Bronchial epithelial cell (primary cell): ENCODE data around the gene CHEK1. TPM values are rescaled to one million over a fixed set of nuclear protein-coding genes. Genes with fewer than 3 reads are reported as not detected.
"Not testable (repeated sequence)": the region's sequence is repeated elsewhere in the genome, so short reads cannot be mapped to it uniquely, and the experiment has no call there.

Experiments
- DNase-seq: peaks from one replicate; pipeline ENCODE4 v3.0.0-alpha.2; 2010; ENCODE audit warnings: low read depth
- FAIRE-seq: peaks from 2 replicates; lab custom pipeline; 2011; peaks lifted over from hg19 to GRCh38; lab: Jason Lieb, UNC
- H3K27me3 ChIP-seq: 2 replicates; pipeline ENCODE4 v1.5.1; 2011; ENCODE audit warnings: low read length; ENCODE audit not compliant: control insufficient read depth, insufficient read depth
- H3K36me3 ChIP-seq: 2 replicates; pipeline ENCODE4 v1.5.1; 2011; ENCODE audit warnings: low read length; ENCODE audit not compliant: control insufficient read depth, insufficient read depth
- H3K4me3 ChIP-seq: 2 replicates; pipeline ENCODE4 v1.5.1; 2011; ENCODE audit warnings: mild to moderate bottlenecking, low read depth, low read length, control low read depth
- CTCF ChIP-seq: IDR thresholded peaks from 2 replicates; pipeline ENCODE4 v1.5.1; 2011; ENCODE audit warnings: mild to moderate bottlenecking, moderate library complexity, low read length, control low read depth, inconsistent platforms; ENCODE audit not compliant: insufficient read depth, severe bottlenecking
- total RNA-seq: library from RNA; depleted of rRNA; stranded (reverse); fragments of >200 nt; gene quantifications from 2 replicates; pipeline ENCODE4 v1.2.1, GENCODE V29; 2014

The CHEK1 gene
- total RNA-seq, 1 donor from 2014 or later, result 4.7 TPM

- Histone ChIP-seq H3K4me3 (no peak overlapping the region), H3K27me3 (no peaks in the 10 kb centered on the region), H3K36me3 (no peaks in the 10 kb centered on the region)
- DNase-seq (no peak), FAIRE-seq (no peak)
- TF ChIP-seq CTCF, result no peak
Observed at GRCh38 chr11:125701018-125701610, 76.2 kb downstream of the CHEK1 start.

GRCh38 chr11:125701858-125702621 is 77.1 kb downstream of the CHEK1 start:
- TF ChIP-seq CTCF, result no peak
- Histone ChIP-seq H3K36me3 (no peaks in the 10 kb centered on the region), H3K27me3 (no peaks in the 10 kb centered on the region), H3K4me3 (no peak overlapping the region)
- no peak for DNase-seq
- no peak for FAIRE-seq

GRCh38 chr11:125704686-125705085 is 79.7 kb downstream of the CHEK1 start:
- H3K36me3 ChIP-seq, FAIRE-seq, DNase-seq, H3K4me3 ChIP-seq, H3K27me3 ChIP-seq: not testable (repeated sequence)

- DNase-seq, result no peak
- Histone ChIP-seq H3K4me3 (no peak overlapping the region), H3K27me3 (no peaks in the 10 kb centered on the region), H3K36me3 (no peaks in the 10 kb centered on the region)
- no peak for TF ChIP-seq CTCF
- no peak for FAIRE-seq
Observed at GRCh38 chr11:125720781-125721180, 95.8 kb downstream of the CHEK1 start.

GRCh38 chr11:125724125-125724524 is 99.2 kb downstream of the CHEK1 start:
- no peaks in the 10 kb centered on the region for H3K27me3 ChIP-seq
- no peak for FAIRE-seq
- no peak overlapping the region for H3K4me3 ChIP-seq
- peak; percentile 34 for TF ChIP-seq CTCF
- DNase-seq, result peak; percentile 22
- no peaks in the 10 kb centered on the region for H3K36me3 ChIP-seq

Other genes starting within 250 kb of the CHEK1 start
- 111 and 112 TPM in 2 replicates for gene FEZ1, start 128.9 kb upstream of the CHEK1 start, total RNA-seq
- 148 and 179 TPM in 2 replicates for gene EI24, start 55.7 kb upstream of the CHEK1 start, total RNA-seq
- gene STT3A, start 32.3 kb upstream of the CHEK1 start, total RNA-seq, result 124 and 167 TPM in 2 replicates
- gene ACRV1, start 55.7 kb downstream of the CHEK1 start, total RNA-seq, result not detected in 2 replicates
- not detected in 2 replicates for gene PATE1, start 121.1 kb downstream of the CHEK1 start, total RNA-seq
- not detected in 2 replicates for gene PATE2, start 153.7 kb downstream of the CHEK1 start, total RNA-seq
- gene PATE3, start 163.0 kb downstream of the CHEK1 start, total RNA-seq, result not detected in 2 replicates
- gene PATE4, start 208.2 kb downstream of the CHEK1 start, total RNA-seq, result not detected in 2 replicates